ENCODE measurements around the gene TLR10.
"Not testable (repeated sequence)": the region's sequence is repeated elsewhere in the genome, so short reads cannot be mapped to it uniquely, and the experiment has no call there.

TLR10 gene

GRCh38 chr4:38800366-38800765 lies 17.6 kb upstream of the TLR10 start:
- no peak for DNase-seq

- DNase-seq: no peak
These were observed 12.3 kb upstream of the TLR10 start for GRCh38 chr4:38795087-38795486.

DNA sequence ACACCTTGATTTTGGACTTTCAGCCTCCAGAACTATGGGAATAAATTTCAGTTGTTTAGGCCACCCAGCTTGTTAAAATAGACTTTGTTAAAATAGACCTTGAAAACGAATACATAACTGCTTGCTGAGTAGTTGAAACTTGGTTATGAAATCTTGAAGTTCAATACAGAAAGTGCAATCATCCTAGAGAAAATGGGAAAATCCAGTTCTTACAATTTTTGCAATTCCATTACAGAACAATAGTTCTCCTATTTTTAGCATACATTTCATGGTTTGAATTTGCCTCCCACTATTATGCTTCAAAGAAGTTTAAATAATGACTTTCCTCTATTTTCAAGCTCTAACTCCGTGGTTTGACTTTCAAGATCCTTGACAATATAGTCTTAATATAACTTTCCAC lies 11.3 kb upstream of the TLR10 start:
- no peak for DNase-seq

- DNase-seq: no peak
These were observed 8.2 kb upstream of the TLR10 start for GRCh38 chr4:38791010-38791409.

DNA sequence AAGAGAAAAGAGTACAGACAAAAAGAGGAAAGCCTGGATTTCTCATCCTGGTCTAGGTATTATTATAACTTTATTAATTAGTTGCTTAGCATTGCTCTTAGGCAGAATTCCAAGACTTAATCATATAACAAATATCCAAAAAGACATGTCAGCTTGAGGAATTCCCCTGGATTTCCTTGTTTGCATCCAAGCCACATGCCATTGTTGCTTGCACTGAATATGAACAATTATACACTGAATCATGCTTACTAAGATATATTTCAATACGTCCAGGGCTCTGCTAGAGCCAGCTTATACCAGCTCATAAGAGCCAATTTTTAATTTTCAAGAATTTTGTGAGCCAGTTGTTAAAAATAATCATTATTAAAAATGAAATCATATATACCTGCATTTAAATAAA lies 5.5 kb upstream of the TLR10 start:
- DNase-seq: no peak

GRCh38 chr4:38787693-38788092 lies 4.9 kb upstream of the TLR10 start:
- DNase-seq: no peak

DNA sequence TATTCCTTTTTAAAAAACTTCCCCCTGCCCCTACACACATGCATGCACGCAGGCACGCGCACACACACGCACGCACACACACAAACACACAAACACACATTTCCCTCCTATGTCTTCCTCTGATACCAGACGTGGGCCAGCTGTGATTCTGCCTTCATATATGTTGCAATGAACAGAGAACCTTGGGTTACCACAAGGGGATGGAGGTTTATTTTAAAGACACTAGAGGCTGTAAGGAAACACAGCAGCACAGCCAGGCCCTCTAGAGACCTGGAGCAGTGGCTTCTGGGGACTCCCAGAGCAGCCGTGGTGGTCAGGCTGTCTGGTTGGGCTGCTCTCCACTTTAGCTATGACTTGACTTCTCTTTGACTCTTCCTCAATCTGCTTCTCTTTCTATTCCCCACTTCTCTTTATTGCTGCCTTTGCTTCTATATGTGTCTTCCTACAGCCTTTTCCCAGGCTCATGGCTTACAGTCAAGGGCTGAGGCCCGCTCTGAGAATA lies 3.2 kb upstream of the TLR10 start:
- no peak for DNase-seq

DNA sequence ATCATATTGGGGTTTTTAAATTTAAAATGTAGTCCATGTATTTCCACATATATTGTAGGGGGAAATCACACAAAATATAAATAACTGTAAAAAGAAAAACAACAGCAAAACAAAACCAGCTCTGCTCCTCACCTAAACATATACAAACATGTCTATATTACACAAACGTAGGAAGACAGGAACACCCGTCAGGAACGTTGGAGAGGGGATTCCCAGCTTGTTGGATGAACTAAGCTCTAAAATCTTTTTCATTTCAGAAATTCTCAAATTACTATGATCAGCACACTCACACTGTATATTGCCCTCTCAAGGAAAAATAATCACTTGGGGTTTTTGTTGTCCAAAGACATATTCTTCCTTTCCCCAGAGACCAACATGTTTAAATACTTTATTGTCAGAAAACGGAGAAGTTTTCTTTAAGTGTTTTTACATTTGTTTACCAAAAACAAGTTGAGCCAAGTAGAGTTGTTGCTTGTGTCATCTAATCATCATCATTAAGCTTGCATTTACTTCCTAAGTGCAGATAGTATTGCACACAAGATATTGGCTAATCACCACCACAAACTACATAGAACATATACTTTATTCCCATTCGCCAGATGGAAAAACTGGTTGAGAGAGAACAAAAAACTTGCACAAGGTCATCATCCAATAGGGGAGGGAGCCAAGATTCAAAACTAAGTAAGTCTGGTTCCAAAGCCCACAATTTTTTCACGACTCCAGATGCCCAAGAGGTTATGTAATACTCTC lies 2.4 kb upstream of the TLR10 start:
- DNase-seq: no peak

GRCh38 chr4:38784141-38784540 lies 1.4 kb upstream of the TLR10 start:
- no peak for DNase-seq

GRCh38 chr4:38783109-38783460 lies 295 bp upstream of the TLR10 start:
- DNase-seq: no peak

- DNase-seq: no peak
These were observed 932 bp downstream of the TLR10 start for GRCh38 chr4:38781854-38782261.

DNA sequence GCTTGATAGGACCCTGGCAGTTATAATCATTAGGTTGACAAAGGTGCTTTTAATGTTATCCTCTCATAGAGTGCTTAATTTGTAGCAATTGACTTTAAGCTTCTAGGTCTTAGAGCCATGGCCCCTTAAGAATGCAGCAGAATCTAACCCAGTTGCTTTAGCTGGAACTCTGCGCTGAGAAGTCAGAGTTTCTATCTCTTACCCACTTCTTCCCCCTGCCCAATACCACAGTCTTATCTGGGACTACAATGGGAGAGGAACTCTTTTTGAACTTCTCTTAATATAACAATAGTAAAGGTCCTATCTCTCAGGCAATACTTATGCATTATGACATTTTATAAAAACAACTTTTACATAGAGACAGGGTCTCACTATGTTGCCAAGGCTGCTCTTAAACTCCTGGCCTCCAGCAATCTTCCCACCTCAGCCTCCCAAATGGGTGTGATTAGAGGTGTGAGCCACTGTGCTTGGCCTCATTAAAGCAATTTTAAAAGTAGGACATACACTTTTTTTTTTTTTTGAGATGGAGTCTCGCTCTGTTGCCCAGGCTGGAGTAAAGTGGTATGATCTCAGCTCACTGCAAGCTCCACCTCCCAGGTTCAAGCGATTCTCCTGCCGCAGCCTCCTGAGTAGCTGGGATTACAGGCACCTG lies 1.8 kb downstream of the TLR10 start:
- DNase-seq: no peak

- DNase-seq: no peak
These were observed 3.0 kb downstream of the TLR10 start for GRCh38 chr4:38779790-38780189.

DNA sequence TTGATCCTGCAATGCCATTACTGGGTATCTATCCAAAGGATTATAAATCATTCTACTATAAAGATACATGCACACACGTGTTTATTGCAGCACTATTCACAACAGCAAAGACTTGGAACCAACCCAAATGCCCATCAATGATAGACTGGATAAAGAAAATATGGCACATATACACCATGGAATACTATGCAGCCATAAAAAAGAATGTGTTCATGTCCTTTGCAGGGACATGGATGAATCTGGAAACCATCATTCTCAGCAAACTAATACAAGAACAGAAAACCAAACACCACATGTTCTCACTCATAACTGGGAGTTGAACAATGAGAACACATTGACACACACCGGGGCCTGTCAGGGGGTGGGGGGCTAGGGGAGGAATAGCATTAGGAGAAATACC lies 4.9 kb downstream of the TLR10 start:
- DNase-seq: not testable (repeated sequence)

GRCh38 chr4:38775326-38775725 lies 7.5 kb downstream of the TLR10 start:
- no peak for DNase-seq

DNA sequence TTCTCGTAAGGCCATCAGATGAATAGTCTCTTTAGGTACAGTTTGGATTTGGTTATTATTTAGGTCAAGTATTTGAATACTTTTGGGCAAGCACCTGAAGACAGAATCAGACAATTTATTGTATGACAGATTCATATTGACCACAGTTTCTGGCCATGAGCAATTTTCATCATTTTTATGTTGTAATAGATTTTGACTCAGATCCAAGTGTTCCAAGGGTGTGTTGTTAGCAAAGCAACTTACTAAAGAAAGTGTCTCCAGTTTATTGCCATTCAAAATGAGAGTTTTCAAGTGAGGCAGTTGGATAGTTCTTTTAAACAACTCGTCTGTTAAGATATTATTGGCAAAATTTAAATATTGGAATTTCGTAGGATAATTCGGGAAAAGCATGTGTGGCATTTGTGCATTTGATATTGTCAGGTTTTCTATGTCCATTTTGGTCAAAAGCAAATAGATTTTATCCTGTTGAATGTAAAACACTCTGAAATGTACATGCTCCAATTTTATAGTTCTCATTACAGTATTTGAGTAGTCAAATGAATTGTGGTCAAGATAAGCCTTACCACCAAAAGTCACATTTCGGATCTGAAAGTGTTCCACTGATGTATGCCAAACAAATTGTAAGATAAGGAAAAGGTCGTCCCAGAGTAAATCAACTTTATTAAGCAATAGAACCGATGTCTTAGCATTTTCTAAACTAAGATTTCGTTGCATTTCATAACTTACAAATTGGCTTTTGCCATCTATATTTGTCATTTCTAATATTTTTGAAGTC lies 8.4 kb downstream of the TLR10 start:
- no peak for DNase-seq

DNA sequence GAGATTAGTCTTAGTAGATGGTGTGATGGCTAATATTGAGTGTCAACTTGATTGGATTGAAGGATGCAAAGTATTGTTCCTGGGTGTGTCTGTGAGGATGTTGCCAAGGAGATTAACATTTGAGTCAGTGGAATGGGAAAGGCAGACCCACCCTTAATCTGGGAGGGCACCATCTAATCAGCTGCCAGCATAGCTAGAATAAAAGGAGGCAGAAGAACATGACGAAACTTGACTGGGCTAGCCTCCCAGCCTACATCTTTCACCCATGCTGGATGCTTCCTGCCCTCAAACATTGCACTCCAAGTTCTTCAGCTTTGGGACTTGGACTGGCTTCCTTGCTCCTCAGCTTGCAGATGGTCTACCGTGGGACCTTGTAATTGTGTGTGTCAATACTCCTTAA lies 12.5 kb downstream of the TLR10 start:
- not testable (repeated sequence) for DNase-seq

DNA sequence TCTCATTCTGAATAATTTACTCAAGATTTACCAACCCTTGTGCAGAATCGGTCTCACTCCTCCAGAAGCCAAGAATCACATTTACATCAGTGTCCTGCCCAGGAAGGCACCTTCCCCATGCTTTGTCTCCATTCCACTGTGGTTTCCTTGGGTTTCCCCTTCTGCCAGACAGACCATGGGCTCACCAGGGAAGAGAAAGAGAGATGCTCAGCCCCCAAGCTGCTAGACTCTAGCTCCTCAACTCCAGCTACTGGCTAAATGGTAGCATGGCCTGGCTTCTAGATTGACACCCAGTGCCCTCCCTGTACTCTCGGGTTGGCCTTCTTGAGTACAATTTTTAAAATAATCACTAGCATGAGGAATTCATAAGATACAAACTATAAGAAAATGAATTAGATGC lies 12.9 kb downstream of the TLR10 start:
- DNase-seq: no peak

DNA sequence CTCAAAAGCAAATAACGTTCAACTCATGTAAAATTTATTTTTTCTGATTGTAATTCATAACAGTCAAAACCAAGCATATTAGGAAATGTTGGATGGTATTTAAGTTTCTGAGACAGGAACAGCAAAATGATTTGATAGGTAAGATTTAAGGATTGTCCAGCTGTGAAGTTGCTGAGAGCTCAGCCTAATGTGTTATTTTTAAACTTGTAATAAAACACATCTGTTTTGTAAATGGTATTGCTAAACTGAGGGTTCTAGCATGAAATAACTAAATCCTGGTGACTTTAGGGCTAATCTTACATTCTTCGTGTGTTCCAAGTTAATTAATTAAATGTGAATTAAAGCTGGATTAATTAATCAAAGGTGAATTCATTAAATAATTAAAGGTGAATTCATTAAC lies 13.3 kb downstream of the TLR10 start:
- no peak for DNase-seq

GRCh38 chr4:38768968-38769394 lies 13.8 kb downstream of the TLR10 start:
- no peak for DNase-seq

GRCh38 chr4:38766940-38767339 lies 15.8 kb downstream of the TLR10 start:
- DNase-seq: not testable (repeated sequence)

GRCh38 chr4:38765382-38765781 lies 17.4 kb downstream of the TLR10 start:
- no peak for DNase-seq

DNA sequence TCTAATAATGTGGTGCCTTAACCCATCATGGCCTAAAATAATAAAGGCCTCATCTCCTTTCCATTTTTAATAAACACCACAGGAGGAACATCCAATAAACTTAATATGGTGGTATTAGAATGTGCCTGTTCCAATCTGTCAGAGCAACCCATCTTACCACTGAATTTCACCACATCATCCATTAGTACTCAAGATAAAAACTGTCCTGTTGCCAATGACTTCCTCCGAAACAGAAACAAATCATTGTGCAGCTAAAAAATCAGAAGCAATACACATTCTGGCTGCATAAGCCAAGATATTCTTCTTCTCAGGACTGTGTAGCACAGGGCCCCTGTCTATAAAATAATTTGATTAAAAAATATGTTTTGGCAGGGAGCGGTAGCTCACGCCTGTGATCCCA lies 18.5 kb downstream of the TLR10 start:
- DNase-seq: no peak

DNA sequence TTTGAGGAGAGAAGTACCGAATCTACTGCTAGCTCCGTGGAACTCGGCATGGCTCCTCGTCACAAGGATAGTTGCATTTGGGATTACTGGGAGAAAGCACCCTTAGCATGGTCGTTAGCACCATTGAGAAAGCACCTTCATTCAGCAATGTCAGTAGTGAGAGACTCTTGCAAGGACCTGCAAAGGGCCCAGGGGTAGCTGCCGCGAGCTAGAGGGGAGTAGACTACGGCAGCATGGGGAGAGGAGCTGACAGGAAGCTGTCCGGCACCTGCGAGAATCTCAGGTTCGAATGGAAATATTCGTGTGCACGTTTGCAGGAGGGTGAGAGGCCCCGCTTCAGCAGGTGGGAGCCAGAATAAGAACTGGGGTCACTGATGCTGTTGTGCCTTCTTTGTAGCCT lies 20.2 kb downstream of the TLR10 start:
- no peak for DNase-seq
